Measurements from ENCODE around the gene CFD.

CFD gene

GRCh38 chr19:858284-858683 is 1.2 kb upstream of the CFD start:
- no peak overlapping the region for H3K4me3 ChIP-seq (ENCODE audit: low read depth, low read length)
- no peak for TF ChIP-seq CTCF (IDR thresholded peaks at IDR 0.05; ENCODE audit: low read depth, low read length)
- H3K36me3 ChIP-seq: no peaks in the 10 kb centered on the region
- DNase-seq: no peak
- peaks cover 42% of the 10 kb centered on the region for H3K27me3 ChIP-seq
- H3K4me1 ChIP-seq: no peaks in the 10 kb centered on the region
- H3K9me3 ChIP-seq: peaks cover 3% of the 10 kb centered on the region; the same call in 1 of the 2 replicates

GRCh38 chr19:861141-861755 is 1.8 kb downstream of the CFD start:
- Histone ChIP-seq H3K36me3 (no peaks in the 10 kb centered on the region), H3K4me3 (ENCODE audit: low read depth, low read length) (no peak overlapping the region), H3K9me3 (peaks cover 3% of the 10 kb centered on the region; the same call in 1 of the 2 replicates), H3K27me3 (peaks cover 28% of the 10 kb centered on the region), H3K4me1 (0 out of 2 replicates have a peak, but pooled peaks cover 2% of the 10 kb centered on the region)
- no peak for TF ChIP-seq CTCF (IDR thresholded peaks at IDR 0.05; ENCODE audit: low read depth, low read length)
- DNase-seq: no peak

- H3K4me3 ChIP-seq (ENCODE audit: low read depth, low read length): no peak overlapping the region
- no peaks in the 10 kb centered on the region for H3K36me3 ChIP-seq
- H3K4me1 ChIP-seq: 0 out of 2 replicates have a peak, but pooled peaks cover 2% of the 10 kb centered on the region
- DNase-seq: peak; percentile 80
- peaks cover 28% of the 10 kb centered on the region for H3K27me3 ChIP-seq
- TF ChIP-seq CTCF (IDR thresholded peaks at IDR 0.05; ENCODE audit: low read depth, low read length): no peak
- H3K9me3 ChIP-seq: peaks cover 3% of the 10 kb centered on the region; the same call in 1 of the 2 replicates
Measured at GRCh38 chr19:861756-862580, 2.5 kb downstream of the CFD start.

- no peak for TF ChIP-seq CTCF (IDR thresholded peaks at IDR 0.05; ENCODE audit: low read depth, low read length)
- Histone ChIP-seq H3K4me1 (0 out of 2 replicates have a peak, but pooled peaks cover 2% of the 10 kb centered on the region), H3K9me3 (peaks cover 3% of the 10 kb centered on the region; the same call in 1 of the 2 replicates), H3K4me3 (ENCODE audit: low read depth, low read length) (no peak overlapping the region), H3K27me3 (peaks cover 28% of the 10 kb centered on the region), H3K36me3 (no peaks in the 10 kb centered on the region; the same call in 1 of the 2 replicates)
- DNase-seq: peak; percentile 70
Measured at GRCh38 chr19:862581-863314, 3.3 kb downstream of the CFD start.

GRCh38 chr19:863315-863620 is 3.8 kb downstream of the CFD start:
- TF ChIP-seq CTCF (IDR thresholded peaks at IDR 0.05; ENCODE audit: low read depth, low read length): no peak
- H3K27me3 ChIP-seq: peaks cover 28% of the 10 kb centered on the region
- H3K36me3 ChIP-seq: peaks cover 5% of the 10 kb centered on the region; the same call in 1 of the 2 replicates
- H3K4me1 ChIP-seq: 0 out of 2 replicates have a peak, but pooled peaks cover 2% of the 10 kb centered on the region
- DNase-seq: no peak
- H3K4me3 ChIP-seq (ENCODE audit: low read depth, low read length): no peak overlapping the region
- peaks cover 3% of the 10 kb centered on the region; the same call in 1 of the 2 replicates for H3K9me3 ChIP-seq

All from BE2C (cell line).